H1 (cell line): ENCODE results near the gene KIAA0319L. TPM values are rescaled to one million over a fixed set of nuclear protein-coding genes. Genes with fewer than 3 reads are reported as not detected.

Experiments
- CHD1 ChIP-seq: IDR thresholded peaks from 2 replicates; pipeline ENCODE4 v1.6.1; 2012; ENCODE audit warnings: low read depth, low read length, improper control_type of control experiment
- CHD7 ChIP-seq: fragments of 300-600 bp; sonication (generic); IDR thresholded peaks from 2 replicates; pipeline ENCODE4 v1.7.1; 2012; ENCODE audit warnings: low read length, moderate library complexity, mild to moderate bottlenecking, inconsistent platforms; ENCODE audit not compliant: insufficient replicate concordance
- CTBP2 ChIP-seq: IDR thresholded peaks from 2 replicates; pipeline ENCODE4 v1.7.0; 2011; ENCODE audit warnings: borderline replicate concordance, mild to moderate bottlenecking, moderate library complexity, mixed read lengths, low read length; ENCODE audit not compliant: insufficient read depth, insufficient read length
- FOSL1 ChIP-seq: IDR thresholded peaks from 2 replicates; pipeline ENCODE4 v1.6.1; 2011; ENCODE audit warnings: mild to moderate bottlenecking, low read depth, low read length, moderate library complexity; ENCODE audit not compliant: insufficient read depth
- JUND ChIP-seq: IDR thresholded peaks from 2 replicates; pipeline ENCODE4 v1.6.1; 2011; ENCODE audit warnings: mild to moderate bottlenecking, improper control_type of control experiment, low read length
- KDM1A ChIP-seq: fragments of 200-600, 300-600 bp; sonication (generic); IDR thresholded peaks from 2 replicates; pipeline ENCODE4 v1.7.1; 2016; ENCODE audit warnings: mild to moderate bottlenecking, low read length, borderline replicate concordance
- KDM4A ChIP-seq: IDR thresholded peaks from one replicate; pipeline ENCODE4 v1.7.1; 2012; ENCODE audit warnings: low read depth, mild to moderate bottlenecking, moderate library complexity, low read length, inconsistent platforms; ENCODE audit not compliant: severe bottlenecking
- RFX5 ChIP-seq: IDR thresholded peaks from 2 replicates; pipeline ENCODE4 v1.6.1; 2011; ENCODE audit warnings: low read depth, low read length, improper control_type of control experiment, borderline replicate concordance
- SP1 ChIP-seq: IDR thresholded peaks from 2 replicates; pipeline ENCODE4 v1.6.1; 2011; ENCODE audit warnings: low read depth, low read length
- SRF ChIP-seq: IDR thresholded peaks from 2 replicates; pipeline ENCODE4 v1.6.1; 2011; ENCODE audit warnings: mild to moderate bottlenecking, low read depth, low read length, moderate library complexity
- TAF7 ChIP-seq: optimal IDR thresholded peaks from 2 replicates; pipeline ENCODE3; 2011; ENCODE audit warnings: low read depth, mild to moderate bottlenecking, inconsistent platforms, low read length, moderate library complexity, borderline replicate concordance
- ZNF274 ChIP-seq: IDR thresholded peaks from 2 replicates; pipeline ENCODE4 v1.7.0; 2012; ENCODE audit warnings: low read length, borderline replicate concordance; ENCODE audit errors: extremely low read depth
- polyA plus RNA-seq, 7 experiments: library from polyadenylated mRNA; depleted of rRNA in 3 of 7; stranded (reverse) in 5 of 7; unstranded in 2 of 7; fragments of >200 nt in 5 of 7; fragments of 200-250 nt in 2 of 7; gene quantifications; 1 replicate in 5 of 7; 2 replicates in 1 of 7; 4 replicates in 1 of 7; pipeline versions ENCODE4 v1.2.1 to v1.2.3, GENCODE V29; 2011 to 2013; ENCODE audit warnings: missing spikeins in 2 of 7, mixed read lengths in 2 of 7
- total RNA-seq: library from RNA; stranded (reverse); fragmentation: NEBNext Ultra II Directional; extraction: Animal tissue kit (Norgen Biotek cat#: 25700); gene quantifications from 2 replicates; pipeline ENCODE4 v1.2.1, GENCODE V29; 2021

Gene KIAA0319L
- total and polyA plus RNA-seq, 2 of the 8 experiments (the other 6 are each of a cell fraction or from before 2014, with no cell fraction given) = 40.1 to 55.7 TPM

GRCh38 chr1:35599411-35599810, 42.2 kb upstream of the KIAA0319L start (continued):
- TF ChIP-seq CHD7 (no peak), KDM1A (no peak), SRF (no peak), TAF7 (no peak), CTBP2 (no peak), SP1 (no peak), ZNF274 (no peak), KDM4A (no peak), CHD1 (no peak), FOSL1 (no peak), RFX5 (no peak), JUND (no peak)
